Vagina (tissue), 2 donors: Measurements from ENCODE around the gene ARL5A. TPM values are rescaled to one million over a fixed set of nuclear protein-coding genes. Genes with fewer than 3 reads are reported as not detected.

ENCODE experiments used
- DNase-seq, 2 donors: peaks; one replicate each; pipeline ENCODE4 v3.0.0-alpha.2; 2017; ENCODE audit errors: extremely low spot score in 2 of 2
- H3K27ac ChIP-seq: fragments of 200-600 bp; sonication (generic); one replicate; pipeline ENCODE4 v1.5.1; 2019
- H3K27me3 ChIP-seq: fragments of 200-600 bp; sonication (generic); one replicate; pipeline ENCODE4 v1.5.1; 2019
- H3K36me3 ChIP-seq, 2 donors: fragments of 200-600 bp; sonication (generic); one replicate each; pipeline ENCODE4 v1.5.1; 2017 to 2019
- H3K4me1 ChIP-seq: fragments of 200-600 bp; sonication (generic); one replicate; pipeline ENCODE4 v1.5.1; 2019
- H3K4me3 ChIP-seq, 2 donors: fragments of 200-600 bp; sonication (generic); 1 replicate in 1 of 2; 2 replicates in 1 of 2; pipeline ENCODE4 v1.5.1; 2016 to 2019
- H3K9me3 ChIP-seq: fragments of 200-600 bp; sonication (generic); one replicate; pipeline ENCODE4 v1.5.1; 2019
- POLR2A ChIP-seq, 2 donors: fragments of 450-650 bp; IDR thresholded peaks; one replicate each; pipeline ENCODE4 v1.6.1; 2017; ENCODE audit warnings: antibody characterized with exemption in 2 of 2, mild to moderate bottlenecking in 2 of 2, moderate library complexity in 2 of 2
- POLR2AphosphoS5 ChIP-seq, 2 donors: sonication (generic); formaldehyde crosslinking; IDR thresholded peaks; one replicate each; pipeline ENCODE4 v1.9.0; 2017; ENCODE audit warnings: antibody characterized with exemption in 2 of 2, mild to moderate bottlenecking in 2 of 2, low read depth in 1 of 2; ENCODE audit not compliant: insufficient read depth in 1 of 2
- intact Hi-C: fragments of 100-400 bp; cut with DNase I; formaldehyde crosslinking; loops from one replicate; pipeline ENCODE4 v1.15.1; 2023
- total RNA-seq: library from RNA; depleted of rRNA; stranded (reverse); fragments of >200 nt; gene quantifications from one replicate; pipeline ENCODE4 v1.2.3, GENCODE V29; 2016
- TF ChIP-seq, protein P1 (sequence below), 3 experiments: fragments of 450-650 bp in 2 of 3; fragments of 200-600 bp in 1 of 3; sonication (generic) in 1 of 3; IDR thresholded peaks; one replicate each; pipeline ENCODE4 v1.5.1; 2017 to 2019; ENCODE audit warnings: antibody characterized with exemption in 3 of 3, mild to moderate bottlenecking in 2 of 3, moderate library complexity in 2 of 3

The ARL5A gene
- total RNA-seq, 1 donor from 2014 or later, result 32.9 TPM

DNA sequence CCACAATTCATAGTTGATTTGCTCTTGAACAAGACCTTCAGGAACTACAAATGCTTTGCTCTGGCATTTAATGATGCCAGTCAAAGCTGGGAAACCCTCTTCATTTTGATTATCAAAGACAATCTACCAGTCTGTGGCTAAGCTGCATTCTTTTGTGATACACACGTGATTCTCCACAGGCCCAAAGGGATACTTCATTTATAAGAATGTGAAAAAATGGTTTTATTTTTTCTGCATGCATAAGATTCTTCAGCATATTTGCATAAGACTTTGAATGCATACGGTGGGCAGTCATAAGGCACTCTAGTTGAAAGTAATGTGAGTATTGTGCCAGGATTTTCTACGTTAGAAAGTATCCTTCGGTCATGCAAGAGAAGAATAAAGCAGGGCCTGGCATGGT lies 33.0 kb upstream of the ARL5A start:
- TF ChIP-seq, protein P1, sequence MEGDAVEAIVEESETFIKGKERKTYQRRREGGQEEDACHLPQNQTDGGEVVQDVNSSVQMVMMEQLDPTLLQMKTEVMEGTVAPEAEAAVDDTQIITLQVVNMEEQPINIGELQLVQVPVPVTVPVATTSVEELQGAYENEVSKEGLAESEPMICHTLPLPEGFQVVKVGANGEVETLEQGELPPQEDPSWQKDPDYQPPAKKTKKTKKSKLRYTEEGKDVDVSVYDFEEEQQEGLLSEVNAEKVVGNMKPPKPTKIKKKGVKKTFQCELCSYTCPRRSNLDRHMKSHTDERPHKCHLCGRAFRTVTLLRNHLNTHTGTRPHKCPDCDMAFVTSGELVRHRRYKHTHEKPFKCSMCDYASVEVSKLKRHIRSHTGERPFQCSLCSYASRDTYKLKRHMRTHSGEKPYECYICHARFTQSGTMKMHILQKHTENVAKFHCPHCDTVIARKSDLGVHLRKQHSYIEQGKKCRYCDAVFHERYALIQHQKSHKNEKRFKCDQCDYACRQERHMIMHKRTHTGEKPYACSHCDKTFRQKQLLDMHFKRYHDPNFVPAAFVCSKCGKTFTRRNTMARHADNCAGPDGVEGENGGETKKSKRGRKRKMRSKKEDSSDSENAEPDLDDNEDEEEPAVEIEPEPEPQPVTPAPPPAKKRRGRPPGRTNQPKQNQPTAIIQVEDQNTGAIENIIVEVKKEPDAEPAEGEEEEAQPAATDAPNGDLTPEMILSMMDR (IDR thresholded peaks at IDR 0.05), result no peak
- TF ChIP-seq POLR2A (IDR thresholded peaks at IDR 0.05), result no peak
- TF ChIP-seq POLR2AphosphoS5 (IDR thresholded peaks at IDR 0.05; ENCODE audit: insufficient read depth in 1 of 2, low read depth in 1 of 2), result no peak
- no peak overlapping the region for H3K27ac ChIP-seq
- no peaks in the 10 kb centered on the region for H3K36me3 ChIP-seq
- no peaks in the 10 kb centered on the region for H3K9me3 ChIP-seq
- no peaks in the 10 kb centered on the region for H3K27me3 ChIP-seq
- H3K4me1 ChIP-seq, result no peaks in the 10 kb centered on the region
- no peak for DNase-seq
- no peak overlapping the region for H3K4me3 ChIP-seq
- intact Hi-C loops, result no loop called here

DNA sequence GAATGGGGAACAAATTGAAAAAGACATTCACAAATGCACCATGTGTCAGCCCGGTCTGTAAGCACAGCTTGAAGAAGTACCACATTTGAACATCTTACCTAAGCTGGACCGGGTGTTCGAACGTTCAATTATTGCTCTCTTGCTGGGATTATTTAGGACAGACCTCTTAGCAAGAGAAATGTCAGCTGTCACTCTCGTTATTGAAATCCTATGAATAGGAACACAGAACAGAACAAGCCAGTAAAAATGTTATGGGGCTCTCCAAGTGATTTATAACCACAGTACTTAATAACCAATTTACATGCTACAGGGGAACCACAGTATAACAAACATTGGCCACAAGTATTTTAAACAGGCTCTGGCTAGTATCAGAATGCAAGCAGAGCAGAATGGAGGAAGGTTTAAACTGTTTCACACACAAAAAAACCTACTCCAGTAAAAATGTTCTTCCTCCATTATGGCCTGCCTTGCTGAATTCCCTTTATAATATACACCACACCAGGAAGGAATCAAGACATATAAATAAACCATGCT lies 32.5 kb upstream of the ARL5A start:
- no peak for DNase-seq
- no peak for TF ChIP-seq POLR2AphosphoS5 (IDR thresholded peaks at IDR 0.05; ENCODE audit: insufficient read depth in 1 of 2, low read depth in 1 of 2)
- no peaks in the 10 kb centered on the region for H3K36me3 ChIP-seq

DNA sequence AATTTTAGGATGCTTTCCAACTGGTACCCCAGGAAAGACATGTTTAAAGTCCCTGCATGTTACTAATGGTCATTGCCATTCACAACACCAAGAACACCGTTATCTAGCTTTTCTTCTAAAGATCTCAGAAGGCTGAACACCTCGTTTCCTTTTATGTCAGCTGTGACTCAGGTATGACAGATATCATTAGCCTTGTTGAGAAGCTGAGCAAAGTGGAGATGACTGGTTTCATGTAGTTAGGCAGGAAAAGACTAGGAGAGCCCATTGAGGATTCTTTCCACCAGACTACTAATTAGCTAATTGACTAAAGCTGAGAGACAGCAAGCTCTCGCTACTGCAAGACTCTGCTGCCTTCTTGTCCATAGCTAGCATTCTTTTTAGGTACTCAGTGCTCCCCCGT lies 32.0 kb upstream of the ARL5A start:
- intact Hi-C loops, result no loop called here
- Histone ChIP-seq H3K4me1 (no peaks in the 10 kb centered on the region), H3K27me3 (no peaks in the 10 kb centered on the region), H3K9me3 (no peaks in the 10 kb centered on the region), H3K36me3 (no peaks in the 10 kb centered on the region), H3K4me3 (no peak overlapping the region), H3K27ac (no peak overlapping the region)
- TF ChIP-seq POLR2A (IDR thresholded peaks at IDR 0.05), result no peak
- TF ChIP-seq, protein P1 (IDR thresholded peaks at IDR 0.05), result no peak
- TF ChIP-seq POLR2AphosphoS5 (IDR thresholded peaks at IDR 0.05; ENCODE audit: insufficient read depth in 1 of 2, low read depth in 1 of 2), result no peak
- DNase-seq, result no peak

More for the DNA sequence above, 32.5 kb upstream of the ARL5A start:
- Histone ChIP-seq H3K4me1 (no peaks in the 10 kb centered on the region), H3K27ac (no peak overlapping the region), H3K27me3 (no peaks in the 10 kb centered on the region), H3K4me3 (no peak overlapping the region), H3K9me3 (no peaks in the 10 kb centered on the region)
- intact Hi-C loops, result no loop called here

DNA sequence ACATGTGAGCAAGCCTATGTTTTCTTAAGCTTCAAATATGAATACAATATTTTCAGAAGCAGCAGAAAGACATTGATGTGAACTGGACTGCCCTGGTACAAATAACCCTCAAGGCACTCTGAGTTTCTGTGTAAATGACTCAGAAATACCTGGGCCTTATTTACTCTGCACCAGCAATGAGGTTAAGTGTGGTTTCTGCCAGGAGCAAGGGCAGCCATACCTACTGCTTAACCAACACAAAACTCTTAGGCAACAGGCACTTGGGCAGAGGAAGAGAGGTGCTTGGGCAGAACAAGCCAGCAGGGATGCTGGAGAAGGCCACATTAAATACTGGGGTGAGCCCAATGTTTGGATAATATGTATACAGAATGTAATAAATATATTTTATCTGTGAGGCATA lies 29.4 kb upstream of the ARL5A start:
- Histone ChIP-seq H3K27ac (no peak overlapping the region), H3K4me1 (no peaks in the 10 kb centered on the region), H3K4me3 (no peak overlapping the region), H3K27me3 (no peaks in the 10 kb centered on the region), H3K9me3 (no peaks in the 10 kb centered on the region), H3K36me3 (no peaks in the 10 kb centered on the region)
- intact Hi-C loops, result no loop called here
- TF ChIP-seq POLR2AphosphoS5 (IDR thresholded peaks at IDR 0.05; ENCODE audit: insufficient read depth in 1 of 2, low read depth in 1 of 2) (no peak), POLR2A (IDR thresholded peaks at IDR 0.05) (no peak)
- TF ChIP-seq, protein P1 (IDR thresholded peaks at IDR 0.05), result no peak
- no peak for DNase-seq

DNA sequence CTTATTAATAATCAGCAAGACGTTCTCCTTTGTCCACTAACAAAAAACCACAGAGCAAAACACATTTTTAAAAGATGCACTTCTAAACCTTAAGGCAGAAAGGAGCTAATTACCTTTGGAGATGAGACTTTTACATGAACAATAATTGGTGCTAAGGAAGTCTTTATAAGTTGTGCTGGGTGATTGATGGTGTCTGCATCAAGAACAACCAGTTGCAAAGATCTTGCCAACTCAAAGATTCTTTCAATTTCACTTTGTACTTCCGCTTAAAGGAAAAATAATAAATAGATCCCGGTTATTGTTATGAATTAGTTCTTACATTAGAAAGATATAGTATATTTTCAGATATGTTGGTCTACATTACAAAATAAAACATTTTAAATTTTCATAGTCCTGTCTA lies 26.9 kb upstream of the ARL5A start:
- Histone ChIP-seq H3K4me3 (no peak overlapping the region), H3K36me3 (no peaks in the 10 kb centered on the region), H3K27me3 (no peaks in the 10 kb centered on the region), H3K4me1 (no peaks in the 10 kb centered on the region), H3K9me3 (no peaks in the 10 kb centered on the region), H3K27ac (no peak overlapping the region)
- DNase-seq, result no peak
- intact Hi-C loops, result no loop called here
- TF ChIP-seq, protein P1 (IDR thresholded peaks at IDR 0.05), result no peak
- TF ChIP-seq POLR2A (IDR thresholded peaks at IDR 0.05) (no peak), POLR2AphosphoS5 (IDR thresholded peaks at IDR 0.05; ENCODE audit: insufficient read depth in 1 of 2, low read depth in 1 of 2) (no peak)
